VCaP (cell line): Measurements from ENCODE around the gene KCTD16.

ENCODE experiments used
- H3K27ac ChIP-seq: fragments of 450-650 bp; 2 replicates; pipeline ENCODE4 v1.5.1; 2017
- TF ChIP-seq, protein P1 (sequence below): fragments of 450-650 bp; conservative IDR thresholded peaks from 2 replicates; pipeline ENCODE4 v1.5.1; 2017; ENCODE audit warnings: mild to moderate bottlenecking, moderate library complexity

The KCTD16 gene

DNA sequence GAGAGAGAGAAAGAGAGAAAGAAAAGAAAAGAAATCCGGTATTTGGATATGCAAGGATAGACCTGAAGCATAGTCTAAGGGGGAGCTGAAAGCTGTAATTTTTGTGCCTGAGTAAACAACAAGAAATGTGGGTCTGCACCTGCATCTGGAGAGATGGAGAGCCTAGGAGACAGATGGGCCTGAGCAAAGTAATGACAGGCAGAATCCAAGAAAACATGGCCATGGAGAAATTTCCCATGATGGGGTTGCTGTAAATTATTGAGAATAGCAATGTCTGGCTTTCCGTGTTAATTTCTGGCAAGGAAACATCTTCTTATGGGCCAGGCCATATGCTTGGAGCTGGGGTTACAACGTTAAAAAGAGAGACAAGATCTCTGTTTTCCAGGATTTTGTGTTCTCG lies 40.4 kb upstream of the KCTD16 start:
- no peak overlapping the region for H3K27ac ChIP-seq
- TF ChIP-seq, protein P1, sequence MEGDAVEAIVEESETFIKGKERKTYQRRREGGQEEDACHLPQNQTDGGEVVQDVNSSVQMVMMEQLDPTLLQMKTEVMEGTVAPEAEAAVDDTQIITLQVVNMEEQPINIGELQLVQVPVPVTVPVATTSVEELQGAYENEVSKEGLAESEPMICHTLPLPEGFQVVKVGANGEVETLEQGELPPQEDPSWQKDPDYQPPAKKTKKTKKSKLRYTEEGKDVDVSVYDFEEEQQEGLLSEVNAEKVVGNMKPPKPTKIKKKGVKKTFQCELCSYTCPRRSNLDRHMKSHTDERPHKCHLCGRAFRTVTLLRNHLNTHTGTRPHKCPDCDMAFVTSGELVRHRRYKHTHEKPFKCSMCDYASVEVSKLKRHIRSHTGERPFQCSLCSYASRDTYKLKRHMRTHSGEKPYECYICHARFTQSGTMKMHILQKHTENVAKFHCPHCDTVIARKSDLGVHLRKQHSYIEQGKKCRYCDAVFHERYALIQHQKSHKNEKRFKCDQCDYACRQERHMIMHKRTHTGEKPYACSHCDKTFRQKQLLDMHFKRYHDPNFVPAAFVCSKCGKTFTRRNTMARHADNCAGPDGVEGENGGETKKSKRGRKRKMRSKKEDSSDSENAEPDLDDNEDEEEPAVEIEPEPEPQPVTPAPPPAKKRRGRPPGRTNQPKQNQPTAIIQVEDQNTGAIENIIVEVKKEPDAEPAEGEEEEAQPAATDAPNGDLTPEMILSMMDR = no peak

DNA sequence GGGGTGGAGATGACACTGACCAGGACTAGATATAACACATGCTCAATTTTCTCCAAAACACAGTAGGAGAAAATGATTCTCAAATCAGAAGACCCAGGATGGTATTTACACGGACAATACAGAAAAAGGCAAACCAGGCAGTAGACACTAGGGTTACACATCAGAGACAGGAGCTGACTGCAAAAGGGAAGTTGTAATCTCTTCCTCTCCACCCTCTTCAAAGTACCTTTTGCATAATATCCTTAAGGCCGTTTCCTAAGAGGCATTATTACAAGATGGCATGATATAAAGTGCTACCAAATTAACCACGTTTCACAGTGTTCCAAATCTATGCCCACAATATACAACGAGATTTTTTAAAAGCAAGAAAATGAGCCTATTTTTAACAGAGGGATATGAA lies 39.4 kb upstream of the KCTD16 start:
- no peak overlapping the region for H3K27ac ChIP-seq
- TF ChIP-seq, protein P1 = no peak

DNA sequence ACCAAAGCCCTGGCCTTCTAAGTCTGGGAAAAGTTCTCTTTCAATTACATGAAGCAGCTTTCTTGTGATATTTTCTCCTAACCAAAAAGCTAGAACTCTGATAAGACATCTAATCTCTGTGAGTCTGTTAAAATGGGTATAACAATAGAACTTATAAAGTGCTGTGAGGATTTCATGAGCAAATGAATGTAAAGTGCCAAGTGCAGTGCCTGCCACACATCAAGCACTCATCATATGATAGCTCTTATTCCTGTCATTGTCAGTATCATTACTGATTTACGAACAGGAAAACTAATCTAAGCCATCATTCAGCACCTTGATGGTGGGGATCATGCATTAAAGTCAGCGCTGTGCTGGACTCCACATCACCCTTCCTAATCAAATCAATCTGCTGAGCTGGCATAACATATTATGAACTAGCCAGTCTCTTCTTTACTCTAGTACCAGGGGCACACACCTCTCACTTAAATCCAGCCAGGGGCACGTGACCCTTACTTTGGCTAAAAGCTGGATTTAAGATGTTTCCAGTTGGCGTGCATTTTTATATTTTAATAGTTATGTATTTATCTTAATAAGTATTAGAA lies 37.5 kb upstream of the KCTD16 start:
- no peak overlapping the region for H3K27ac ChIP-seq
- TF ChIP-seq, protein P1 = no peak

DNA sequence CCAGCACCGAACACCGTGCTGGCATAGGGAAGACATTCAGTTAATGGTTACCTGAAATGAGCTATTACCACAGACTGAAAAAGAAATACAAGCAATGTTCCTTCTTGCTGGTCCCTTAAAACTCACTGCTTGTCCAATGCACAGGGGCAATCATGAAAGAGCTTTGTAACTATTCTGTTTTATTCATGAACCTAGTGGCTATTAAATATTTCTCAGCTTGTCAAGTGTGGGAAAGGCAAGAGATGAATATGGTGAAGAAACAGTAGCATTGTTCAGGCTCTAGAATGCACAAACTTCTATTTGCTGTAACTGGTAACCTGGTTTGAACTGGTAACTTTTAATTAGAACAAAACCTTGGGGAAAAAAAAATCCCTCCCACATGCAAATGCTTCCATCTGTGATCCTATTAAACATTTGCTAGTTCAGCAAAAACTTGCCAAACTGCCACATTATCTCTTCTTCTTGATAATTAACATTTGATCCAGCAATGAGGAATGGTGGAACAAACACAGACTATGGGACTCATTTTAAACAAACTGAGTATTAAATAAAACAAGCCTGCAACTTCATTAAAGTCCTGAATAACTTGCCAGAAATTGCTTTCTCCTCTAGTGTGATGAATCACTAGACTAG lies 36.4 kb upstream of the KCTD16 start:
- TF ChIP-seq, protein P1 = no peak
- no peak overlapping the region for H3K27ac ChIP-seq

DNA sequence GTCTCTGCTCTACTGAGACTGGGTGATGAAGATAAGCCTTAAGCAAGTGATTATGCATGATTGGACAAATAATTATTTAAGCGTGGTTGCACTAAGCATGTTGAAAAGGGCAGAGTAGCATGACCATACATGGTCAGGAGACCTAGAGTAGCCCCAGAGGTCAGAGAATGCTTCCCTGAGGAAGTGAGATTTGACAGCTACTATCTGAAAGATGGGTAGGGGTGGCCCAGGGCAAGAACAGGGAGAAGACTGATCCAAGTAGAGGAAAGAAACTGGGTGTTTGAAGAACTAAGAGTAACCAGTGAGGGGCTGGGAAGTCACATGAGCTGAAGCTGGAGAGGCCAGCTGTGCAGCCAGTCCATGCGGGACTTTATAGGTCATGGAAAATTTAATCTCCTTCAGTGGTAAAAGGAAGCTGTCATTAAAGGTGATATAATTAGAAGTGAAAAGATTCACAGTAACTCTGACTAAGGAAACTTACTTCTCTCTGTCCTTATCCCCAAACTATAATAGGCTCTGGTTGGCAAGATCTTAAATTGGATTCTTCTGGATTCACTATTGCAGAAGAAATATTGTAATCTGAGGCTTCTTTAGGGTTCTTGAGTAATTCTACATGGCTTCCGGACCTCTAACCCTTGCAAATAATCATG lies 35.4 kb upstream of the KCTD16 start:
- no peak overlapping the region for H3K27ac ChIP-seq
- TF ChIP-seq, protein P1 = no peak

DNA sequence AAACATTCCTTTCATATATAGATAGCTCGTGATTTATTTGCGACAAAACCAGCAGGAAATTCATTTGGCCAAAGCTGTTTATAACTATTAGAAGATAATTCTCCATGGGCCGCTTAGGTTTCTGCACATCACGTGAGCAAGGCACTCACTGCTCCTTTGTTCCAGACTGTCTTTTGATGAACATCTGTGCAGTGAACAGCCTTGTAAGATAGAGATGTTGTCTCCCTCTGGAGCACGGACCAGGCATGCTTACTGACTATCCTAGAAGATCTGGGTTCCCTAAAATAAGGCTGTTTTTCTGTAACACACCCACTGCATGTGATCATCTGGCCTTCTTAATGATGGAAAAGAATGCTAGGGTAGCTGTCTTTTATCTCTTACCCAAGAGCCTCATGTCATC lies 31.1 kb upstream of the KCTD16 start:
- TF ChIP-seq, protein P1 = no peak; the same call in 1 of the 2 replicates
- H3K27ac ChIP-seq = no peak overlapping the region

DNA sequence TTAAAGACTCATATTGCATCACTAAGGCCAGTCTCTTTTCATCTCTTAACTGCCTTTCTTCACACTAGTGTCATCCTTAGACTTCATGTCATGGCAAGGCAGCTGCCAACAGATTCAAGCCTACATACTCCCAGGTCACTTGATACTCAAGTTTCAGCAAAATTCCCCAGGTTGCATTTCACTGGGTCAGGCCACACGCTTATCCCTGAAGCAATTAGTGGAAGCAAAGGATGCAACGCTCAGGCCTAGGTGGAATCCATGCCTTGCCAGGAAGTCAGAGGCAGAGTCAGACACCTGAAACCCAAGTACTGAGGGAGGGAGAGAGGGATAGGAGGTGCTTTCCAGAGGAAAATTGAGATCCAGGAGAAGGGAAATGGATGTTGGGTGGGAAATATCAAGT lies 29.1 kb upstream of the KCTD16 start:
- TF ChIP-seq, protein P1 = no peak

More for the DNA sequence above, 29.1 kb upstream of the KCTD16 start:
- H3K27ac ChIP-seq = peak overlapping the region; percentile 57
